SK-N-MC (cell line): ENCODE results near the gene TAPT1.

Experiments
- EZH2 ChIP-seq: fragments of 200-600 bp; sonication (generic); IDR thresholded peaks from one replicate; pipeline ENCODE4 v1.6.1; 2017; ENCODE audit warnings: antibody characterized with exemption
- FOXP2 ChIP-seq: optimal IDR thresholded peaks from 2 replicates; pipeline ENCODE3; 2011; ENCODE audit warnings: mild to moderate bottlenecking, moderate library complexity; ENCODE audit not compliant: insufficient read depth; ENCODE audit errors: extremely low read length, control extremely low read depth
- POLR2AphosphoS5 ChIP-seq: IDR thresholded peaks from 2 replicates; pipeline ENCODE4 v1.6.1; 2012; ENCODE audit warnings: mild to moderate bottlenecking, low read depth, low read length, borderline replicate concordance

DNA sequence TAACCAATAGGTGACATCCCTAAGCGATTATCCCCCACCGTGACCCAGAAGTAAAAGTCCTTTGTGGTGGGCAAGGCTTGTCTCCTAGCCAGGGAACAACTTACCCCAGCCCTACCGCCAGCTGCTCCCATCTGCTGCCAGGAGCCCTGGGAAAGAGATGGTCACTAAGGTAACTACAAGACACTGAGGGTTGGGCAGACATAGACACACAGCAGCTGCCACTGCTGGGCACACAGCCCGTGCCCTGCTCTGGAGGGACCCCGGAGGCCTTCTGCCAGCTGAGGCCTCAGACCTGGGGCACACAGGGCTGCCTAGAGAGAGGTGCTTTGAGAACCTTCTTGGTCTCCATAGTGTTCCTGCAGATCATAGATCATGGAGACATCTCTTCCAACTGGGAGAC is 89.4 kb downstream of the TAPT1 start:
- TF ChIP-seq EZH2, result no peak
- TF ChIP-seq POLR2AphosphoS5, result no peak
- no peak for TF ChIP-seq FOXP2
